ENCODE results near the gene KIF18B. TPM values are rescaled to one million over a fixed set of nuclear protein-coding genes. Genes with fewer than 3 reads are reported as not detected.

KIF18B gene
- total and polyA plus RNA-seq, 7 donors: 0.01 to 0.17 (median 0.07) TPM; not detected in 2

DNA sequence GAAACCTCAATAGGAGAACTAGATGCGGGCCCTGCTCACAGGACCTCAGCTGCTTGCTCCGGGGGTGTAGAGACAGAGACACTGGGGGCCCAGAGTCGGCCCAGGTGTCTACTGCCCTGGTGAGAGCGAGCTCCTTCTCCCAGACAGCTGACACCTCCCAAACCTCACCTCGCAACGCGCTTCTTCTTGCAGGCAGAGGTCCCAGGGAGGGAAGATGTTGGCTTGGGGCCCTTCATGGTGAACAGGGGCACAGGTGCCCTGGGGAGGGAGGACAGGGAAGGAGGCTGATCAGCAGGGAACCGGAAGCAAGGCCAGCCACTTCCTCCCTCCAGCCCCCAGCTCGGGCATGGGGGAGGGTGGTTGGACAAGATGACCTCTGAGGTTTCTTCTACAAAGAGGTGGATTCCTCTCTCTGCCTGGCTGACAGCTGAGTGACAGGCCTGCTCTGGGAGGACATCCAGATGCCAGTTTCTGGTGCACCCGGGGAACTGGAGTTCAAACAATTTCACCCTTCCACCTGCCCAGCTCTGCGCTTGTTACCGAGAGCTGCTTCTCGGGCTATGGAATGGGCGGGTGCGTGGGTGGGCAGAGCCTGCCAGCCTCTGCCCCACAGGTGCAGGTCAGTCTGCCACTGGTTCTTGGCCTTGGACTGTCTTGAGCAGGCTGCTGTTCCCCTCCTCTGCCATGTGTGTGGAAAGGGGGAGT, 20.6 kb downstream of the KIF18B start:
- ATAC-seq (no peak), DNase-seq (no peak)
- 75 to 86% (median 80%) methylated on average over 15 of the region's 15 CpGs for WGBS, 3 donors
- intact Hi-C loops (cut with DNase I): loop anchor here in 1 of 2 donors (10.0 kb wide), 1 partner anchor 268 kb away; no protein-coding TSS in a partner anchor
- Histone ChIP-seq H3K36me3 (ENCODE audit: insufficient read depth in 1 of 2, low read depth in 1 of 2) (no peaks in the 10 kb centered on the region), H3K27ac (no peak overlapping the region), H3K4me3 (no peak overlapping the region), H3K27me3 (ENCODE audit: insufficient read depth in 3 of 3, low read length in 2 of 3) (no peaks in the 10 kb centered on the region), H3K9me3 (no peaks in the 10 kb centered on the region), H3K4me1 (peaks cover 5% of the 10 kb centered on the region)
- TF ChIP-seq, protein P1, sequence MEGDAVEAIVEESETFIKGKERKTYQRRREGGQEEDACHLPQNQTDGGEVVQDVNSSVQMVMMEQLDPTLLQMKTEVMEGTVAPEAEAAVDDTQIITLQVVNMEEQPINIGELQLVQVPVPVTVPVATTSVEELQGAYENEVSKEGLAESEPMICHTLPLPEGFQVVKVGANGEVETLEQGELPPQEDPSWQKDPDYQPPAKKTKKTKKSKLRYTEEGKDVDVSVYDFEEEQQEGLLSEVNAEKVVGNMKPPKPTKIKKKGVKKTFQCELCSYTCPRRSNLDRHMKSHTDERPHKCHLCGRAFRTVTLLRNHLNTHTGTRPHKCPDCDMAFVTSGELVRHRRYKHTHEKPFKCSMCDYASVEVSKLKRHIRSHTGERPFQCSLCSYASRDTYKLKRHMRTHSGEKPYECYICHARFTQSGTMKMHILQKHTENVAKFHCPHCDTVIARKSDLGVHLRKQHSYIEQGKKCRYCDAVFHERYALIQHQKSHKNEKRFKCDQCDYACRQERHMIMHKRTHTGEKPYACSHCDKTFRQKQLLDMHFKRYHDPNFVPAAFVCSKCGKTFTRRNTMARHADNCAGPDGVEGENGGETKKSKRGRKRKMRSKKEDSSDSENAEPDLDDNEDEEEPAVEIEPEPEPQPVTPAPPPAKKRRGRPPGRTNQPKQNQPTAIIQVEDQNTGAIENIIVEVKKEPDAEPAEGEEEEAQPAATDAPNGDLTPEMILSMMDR (IDR thresholded peaks at IDR 0.05): no peak

DNA sequence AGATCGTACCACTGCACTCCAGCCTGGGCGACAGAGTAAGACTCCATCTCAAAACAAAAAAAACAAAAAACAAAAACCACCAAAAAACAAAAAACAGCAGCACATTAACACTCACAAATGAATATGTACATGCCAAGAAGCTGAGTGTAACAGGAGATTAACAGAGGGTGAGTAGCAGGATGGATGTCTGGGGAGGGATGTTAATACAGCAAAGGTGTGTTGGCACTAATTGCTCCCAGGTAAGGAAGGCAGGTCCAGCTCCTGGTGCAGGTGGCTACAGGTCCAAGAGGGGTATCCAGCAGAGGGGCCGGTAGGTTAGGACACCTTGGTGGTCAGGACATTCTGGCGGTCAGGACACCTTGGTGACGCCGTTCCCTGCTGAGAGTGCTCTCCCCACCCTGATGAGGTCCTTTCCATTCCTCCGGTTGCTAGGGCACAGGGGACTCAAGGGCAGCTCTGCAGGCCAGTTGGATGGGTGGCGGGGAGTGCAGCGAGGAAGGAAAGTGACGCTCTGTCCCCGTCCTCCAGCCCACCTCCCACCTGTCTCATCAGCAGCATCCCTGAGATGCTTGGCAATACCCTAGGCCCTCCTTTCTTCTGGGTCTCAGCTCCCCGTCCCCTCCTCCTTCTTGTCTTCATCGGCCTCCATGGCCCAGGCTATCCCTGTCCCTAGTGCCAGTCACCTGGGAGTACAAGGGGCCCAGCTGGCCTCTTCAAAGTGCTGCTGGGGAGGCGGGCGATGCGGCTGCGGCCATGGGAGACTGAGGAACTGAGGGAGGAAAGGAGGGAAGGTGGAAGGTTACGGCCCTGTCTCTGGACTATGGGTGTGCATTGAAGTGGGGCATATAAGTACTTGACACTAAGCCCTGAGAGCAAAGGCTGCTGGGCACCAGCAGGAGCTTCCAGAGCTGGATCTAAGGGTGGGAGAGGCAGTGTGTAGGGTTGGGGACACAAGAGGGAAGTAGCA, 21.6 kb downstream of the KIF18B start:
- no peak overlapping the region for H3K27ac ChIP-seq
- peaks cover 5% of the 10 kb centered on the region for H3K4me1 ChIP-seq
- H3K36me3 ChIP-seq (ENCODE audit: insufficient read depth in 1 of 2, low read depth in 1 of 2): no peaks in the 10 kb centered on the region
- WGBS, 3 donors: 95 to 99% (median 96%) methylated on average over 18 of the region's 18 CpGs
- no peaks in the 10 kb centered on the region for H3K27me3 ChIP-seq (ENCODE audit: insufficient read depth in 3 of 3, low read length in 2 of 3)
- TF ChIP-seq, protein P1 (IDR thresholded peaks at IDR 0.05): no peak
- H3K9me3 ChIP-seq: no peaks in the 10 kb centered on the region
- no peak for DNase-seq
- intact Hi-C loops (cut with DNase I): loop anchor here in 1 of 2 donors (10.0 kb wide), 1 partner anchor 269 kb away; no protein-coding TSS in a partner anchor
- ATAC-seq: no peak
- no peak overlapping the region for H3K4me3 ChIP-seq

DNA sequence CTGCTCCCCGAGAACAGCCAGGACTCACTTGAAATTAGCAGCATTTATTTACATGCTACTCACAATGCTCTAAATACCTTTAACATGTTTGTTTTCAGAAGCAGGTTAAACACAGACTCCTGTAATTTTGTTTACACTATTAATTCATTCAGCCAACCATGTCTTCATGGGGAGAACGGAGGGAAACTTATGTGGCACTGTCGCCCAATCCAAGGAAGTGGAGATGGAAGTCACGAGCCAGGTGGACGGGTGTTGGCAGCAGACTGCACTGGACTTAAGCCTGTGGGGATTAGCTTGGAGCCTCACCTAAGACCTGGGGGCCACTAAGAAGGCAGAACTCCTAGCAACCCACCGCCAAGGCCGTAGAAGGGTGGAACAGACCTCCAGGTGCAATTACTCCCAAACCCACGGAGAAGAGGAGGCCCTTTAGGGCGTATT, 23.4 kb downstream of the KIF18B start:
- intact Hi-C loops (cut with DNase I): loop anchor here in 1 of 2 donors (5.0 to 10.0 kb wide), 2 partner anchors 208 to 271 kb away; partner anchors contain the start of gene PLCD3
- Histone ChIP-seq H3K9me3 (no peaks in the 10 kb centered on the region), H3K4me3 (no peak overlapping the region), H3K27ac (no peak overlapping the region), H3K4me1 (peaks cover under 1% of the 10 kb centered on the region), H3K27me3 (ENCODE audit: insufficient read depth in 3 of 3, low read length in 2 of 3) (no peaks in the 10 kb centered on the region), H3K36me3 (ENCODE audit: insufficient read depth in 1 of 2, low read depth in 1 of 2) (no peaks in the 10 kb centered on the region)
- WGBS, 3 donors: 82 to 88% (median 88%) methylated on average over 9 of the region's 9 CpGs
- TF ChIP-seq, protein P1 (IDR thresholded peaks at IDR 0.05): no peak
- DNase-seq (no peak), ATAC-seq (no peak)

DNA sequence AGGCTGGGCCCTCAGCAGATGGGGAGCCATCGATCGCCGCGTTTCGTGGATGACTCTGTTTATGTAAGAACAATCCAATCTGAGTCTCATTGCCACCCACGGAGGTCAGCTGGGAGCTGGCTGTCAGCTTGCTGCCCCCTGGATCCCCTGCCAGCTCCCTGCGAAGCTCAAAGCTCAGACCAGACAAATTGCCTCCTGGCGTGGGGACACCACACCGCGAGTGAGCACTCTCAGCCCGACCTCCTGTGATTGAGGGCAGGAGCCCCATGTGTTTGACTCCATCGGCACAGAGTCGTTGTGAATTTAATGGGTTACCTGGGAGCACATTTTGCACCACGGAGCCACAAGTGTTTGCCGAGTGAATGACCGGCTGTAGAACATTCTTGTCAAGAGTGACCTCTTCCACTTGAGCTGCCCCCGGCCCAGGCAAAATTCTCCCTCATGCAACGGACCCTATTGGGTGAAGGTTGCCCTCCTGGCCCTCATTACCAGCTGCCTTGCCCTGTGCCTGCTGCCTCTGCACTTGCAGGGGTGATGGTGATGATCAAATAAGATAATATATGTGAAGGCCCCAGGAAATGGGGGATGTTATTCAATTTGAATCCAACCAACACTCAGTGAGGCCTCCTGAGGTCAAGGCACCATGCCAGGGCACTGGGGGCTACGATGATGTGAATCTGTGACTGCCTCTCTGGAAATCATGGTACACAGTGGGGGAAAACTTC, 24.7 kb downstream of the KIF18B start:
- no peaks in the 10 kb centered on the region for H3K4me1 ChIP-seq
- TF ChIP-seq, protein P1 (IDR thresholded peaks at IDR 0.05): no peak
- ATAC-seq (no peak), DNase-seq (no peak)
- no peak overlapping the region for H3K4me3 ChIP-seq
- no peak overlapping the region for H3K27ac ChIP-seq
- WGBS, 3 donors: 54 to 68% (median 61%) methylated on average over 15 to 19 of the region's 19 CpGs
- no peaks in the 10 kb centered on the region for H3K9me3 ChIP-seq
- intact Hi-C loops (cut with DNase I): loop anchor here in 1 of 2 donors (5.0 to 10.0 kb wide), 2 partner anchors 209 to 272 kb away; partner anchors contain the start of gene PLCD3
- H3K27me3 ChIP-seq (ENCODE audit: insufficient read depth in 3 of 3, low read length in 2 of 3): no peaks in the 10 kb centered on the region
- H3K36me3 ChIP-seq (ENCODE audit: insufficient read depth in 1 of 2, low read depth in 1 of 2): no peaks in the 10 kb centered on the region
